ENCODE data around the gene PROX1. TPM values are rescaled to one million over a fixed set of nuclear protein-coding genes. Genes with fewer than 3 reads are reported as not detected.

PROX1 gene, protein sequence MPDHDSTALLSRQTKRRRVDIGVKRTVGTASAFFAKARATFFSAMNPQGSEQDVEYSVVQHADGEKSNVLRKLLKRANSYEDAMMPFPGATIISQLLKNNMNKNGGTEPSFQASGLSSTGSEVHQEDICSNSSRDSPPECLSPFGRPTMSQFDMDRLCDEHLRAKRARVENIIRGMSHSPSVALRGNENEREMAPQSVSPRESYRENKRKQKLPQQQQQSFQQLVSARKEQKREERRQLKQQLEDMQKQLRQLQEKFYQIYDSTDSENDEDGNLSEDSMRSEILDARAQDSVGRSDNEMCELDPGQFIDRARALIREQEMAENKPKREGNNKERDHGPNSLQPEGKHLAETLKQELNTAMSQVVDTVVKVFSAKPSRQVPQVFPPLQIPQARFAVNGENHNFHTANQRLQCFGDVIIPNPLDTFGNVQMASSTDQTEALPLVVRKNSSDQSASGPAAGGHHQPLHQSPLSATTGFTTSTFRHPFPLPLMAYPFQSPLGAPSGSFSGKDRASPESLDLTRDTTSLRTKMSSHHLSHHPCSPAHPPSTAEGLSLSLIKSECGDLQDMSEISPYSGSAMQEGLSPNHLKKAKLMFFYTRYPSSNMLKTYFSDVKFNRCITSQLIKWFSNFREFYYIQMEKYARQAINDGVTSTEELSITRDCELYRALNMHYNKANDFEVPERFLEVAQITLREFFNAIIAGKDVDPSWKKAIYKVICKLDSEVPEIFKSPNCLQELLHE
- total RNA-seq: under 0.01 and 0.17 TPM in 2 replicates
- 0.02 and 0.05 TPM in 2 replicates for polyA plus RNA-seq
- polyA plus RNA-seq (2012): 0.16 TPM in 1 of 2 replicates, not detected in the other
- polyA minus RNA-seq (ENCODE audit: low replicate concordance): 4.5 TPM in 1 of 2 replicates, not detected in the other

DNA sequence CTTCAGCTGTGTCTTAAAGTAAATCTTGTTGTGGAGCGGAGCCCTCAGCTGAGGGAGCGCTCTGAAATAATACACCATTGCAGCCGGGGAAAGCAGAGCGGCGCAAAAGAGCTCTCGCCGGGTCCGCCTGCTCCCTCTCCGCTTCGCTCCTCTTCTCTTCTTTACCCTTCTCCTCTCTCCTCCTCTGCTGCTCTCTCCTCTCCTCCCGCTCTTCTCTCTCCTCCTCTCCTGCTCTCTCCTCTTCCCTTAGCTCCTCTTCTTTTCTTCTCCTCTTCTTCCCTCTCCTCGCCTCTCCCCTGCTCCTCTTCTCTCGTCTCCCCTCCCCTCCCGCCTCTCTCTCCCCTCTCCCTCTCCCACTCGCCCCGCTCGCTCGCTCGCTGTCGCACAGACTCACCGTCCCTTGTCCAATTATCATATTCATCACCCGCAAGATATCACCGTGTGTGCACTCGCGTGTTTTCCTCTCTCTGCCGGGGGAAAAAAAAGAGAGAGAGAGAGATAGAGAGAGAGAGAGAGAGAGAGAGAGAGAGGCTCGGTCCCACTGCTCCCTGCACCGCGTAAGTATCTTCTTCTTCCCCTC is at the start of gene PROX1:
PROX1 (plus strand) TSS at position 47 of the 580 bp plus-strand sequence. CDS start 8,563 bp downstream, outside the sequence.
- Histone ChIP-seq H3K27me3 (ENCODE audit: control insufficient read depth, insufficient read depth, low read length) (peaks cover 38% of the 10 kb centered on the region), H3K4me3 (replicated peaks in 1 of 4; ENCODE audit: control extremely low read depth in 1 of 4, insufficient read depth in 1 of 4, low read depth in 3 of 4, low read length in 4 of 4) (peak within 1 kb of the TSS; percentile 27 to 73 (median 58)), H3K9ac (ENCODE audit: insufficient read depth, low read length) (no peak within 1 kb of the TSS), H3K79me2 (ENCODE audit: control insufficient read depth, insufficient read depth, low read length) (no peaks in the 10 kb centered on the region), H3K4me2 (ENCODE audit: extremely low read depth, insufficient read depth, low read length) (peak within 1 kb of the TSS; percentile 69), H3K36me3 (ENCODE audit: control insufficient read depth, insufficient read depth, low read length) (no peaks in the 10 kb centered on the region), H3K9me3 (ENCODE audit: control insufficient read depth, insufficient read depth, low read depth, low read length) (no peaks in the 10 kb centered on the region), H4K20me1 (ENCODE audit: control insufficient read depth, extremely low read depth, insufficient read depth, low read length) (no peaks in the 10 kb centered on the region), H3K4me1 (ENCODE audit: control insufficient read depth, extremely low read depth, insufficient read depth, low read length) (no peaks in the 10 kb centered on the region), H2AFZ (ENCODE audit: low read length) (peak within 1 kb of the TSS; percentile 86), H3K27ac (ENCODE audit: insufficient read depth, low read length) (no peak within 1 kb of the TSS)
- DNase-seq (ENCODE audit: low read depth in 2 of 2): peak; percentile 92 to 93
- TF ChIP-seq, protein P1, sequence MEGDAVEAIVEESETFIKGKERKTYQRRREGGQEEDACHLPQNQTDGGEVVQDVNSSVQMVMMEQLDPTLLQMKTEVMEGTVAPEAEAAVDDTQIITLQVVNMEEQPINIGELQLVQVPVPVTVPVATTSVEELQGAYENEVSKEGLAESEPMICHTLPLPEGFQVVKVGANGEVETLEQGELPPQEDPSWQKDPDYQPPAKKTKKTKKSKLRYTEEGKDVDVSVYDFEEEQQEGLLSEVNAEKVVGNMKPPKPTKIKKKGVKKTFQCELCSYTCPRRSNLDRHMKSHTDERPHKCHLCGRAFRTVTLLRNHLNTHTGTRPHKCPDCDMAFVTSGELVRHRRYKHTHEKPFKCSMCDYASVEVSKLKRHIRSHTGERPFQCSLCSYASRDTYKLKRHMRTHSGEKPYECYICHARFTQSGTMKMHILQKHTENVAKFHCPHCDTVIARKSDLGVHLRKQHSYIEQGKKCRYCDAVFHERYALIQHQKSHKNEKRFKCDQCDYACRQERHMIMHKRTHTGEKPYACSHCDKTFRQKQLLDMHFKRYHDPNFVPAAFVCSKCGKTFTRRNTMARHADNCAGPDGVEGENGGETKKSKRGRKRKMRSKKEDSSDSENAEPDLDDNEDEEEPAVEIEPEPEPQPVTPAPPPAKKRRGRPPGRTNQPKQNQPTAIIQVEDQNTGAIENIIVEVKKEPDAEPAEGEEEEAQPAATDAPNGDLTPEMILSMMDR (conservative IDR thresholded peaks at IDR 0.05 in 1 of 2, IDR thresholded peaks at IDR 0.05 in 1 of 2; ENCODE audit: low read depth in 1 of 2, low read length in 2 of 2): peak in 1 of 2 donors; percentile 13
- TF ChIP-seq EZH2 (IDR thresholded peaks at IDR 0.05; ENCODE audit: low read length, missing control alignments): no peak

DNA sequence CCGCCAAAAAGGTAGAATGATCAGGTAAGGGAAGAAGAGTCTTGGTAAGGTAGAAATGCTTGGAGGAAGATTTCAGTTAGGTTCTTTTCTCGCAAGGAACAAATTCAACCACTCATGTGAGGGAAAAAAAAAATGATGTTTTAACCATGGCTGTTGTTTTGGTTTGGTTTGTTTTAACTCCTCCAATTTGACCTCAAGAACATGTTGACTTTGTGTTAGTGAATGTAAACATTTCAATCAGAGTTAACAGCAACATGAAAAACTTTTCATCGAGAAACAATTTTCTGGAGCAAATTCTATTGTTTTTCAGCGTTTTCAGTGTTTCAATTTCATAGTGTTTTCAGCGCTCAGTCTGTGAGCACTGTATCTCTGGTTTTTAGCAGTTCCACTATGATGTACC is 49.0 kb upstream of the PROX1 start:
- Histone ChIP-seq H4K20me1 (ENCODE audit: control insufficient read depth, extremely low read depth, insufficient read depth, low read length) (no peaks in the 10 kb centered on the region), H3K4me1 (ENCODE audit: control insufficient read depth, extremely low read depth, insufficient read depth, low read length) (no peaks in the 10 kb centered on the region), H3K36me3 (ENCODE audit: control insufficient read depth, insufficient read depth, low read length) (no peaks in the 10 kb centered on the region), H3K9me3 (ENCODE audit: control insufficient read depth, insufficient read depth, low read depth, low read length) (no peaks in the 10 kb centered on the region), H3K27ac (ENCODE audit: insufficient read depth, low read length) (no peak overlapping the region), H3K27me3 (ENCODE audit: control insufficient read depth, insufficient read depth, low read length) (no peaks in the 10 kb centered on the region), H3K4me3 (replicated peaks in 1 of 4; ENCODE audit: control extremely low read depth in 1 of 4, insufficient read depth in 1 of 4, low read depth in 3 of 4, low read length in 4 of 4) (no peak overlapping the region), H3K4me2 (ENCODE audit: extremely low read depth, insufficient read depth, low read length) (no peak overlapping the region), H3K79me2 (ENCODE audit: control insufficient read depth, insufficient read depth, low read length) (no peaks in the 10 kb centered on the region), H3K9ac (ENCODE audit: insufficient read depth, low read length) (no peak overlapping the region), H2AFZ (ENCODE audit: low read length) (no peak overlapping the region)
- no peak for DNase-seq (ENCODE audit: low read depth in 2 of 2)
- TF ChIP-seq, protein P1 (conservative IDR thresholded peaks at IDR 0.05 in 1 of 2, IDR thresholded peaks at IDR 0.05 in 1 of 2; ENCODE audit: low read depth in 1 of 2, low read length in 2 of 2): no peak
- TF ChIP-seq EZH2 (IDR thresholded peaks at IDR 0.05; ENCODE audit: low read length, missing control alignments): no peak

DNA sequence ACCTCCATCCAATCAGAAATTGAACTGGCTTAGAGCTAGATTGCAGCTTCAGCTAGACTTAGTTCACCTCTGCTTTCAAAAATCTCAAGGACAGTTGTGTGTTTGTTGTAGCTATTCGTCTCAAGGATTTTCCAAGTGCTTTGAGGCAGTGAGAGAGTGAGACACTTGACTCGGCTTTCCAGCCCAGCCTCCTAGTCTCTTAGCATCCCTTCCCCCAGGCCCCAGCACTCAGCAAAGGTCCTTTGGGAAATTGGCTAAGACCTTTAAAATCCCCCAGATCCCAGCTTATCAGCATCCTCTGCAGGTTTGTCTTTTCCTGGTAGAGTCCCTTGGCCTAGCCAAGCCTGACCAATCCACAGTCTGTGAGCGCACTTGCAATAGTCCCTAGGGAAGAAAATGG is 47.9 kb upstream of the PROX1 start:
- Histone ChIP-seq H2AFZ (ENCODE audit: low read length) (no peak overlapping the region), H4K20me1 (ENCODE audit: control insufficient read depth, extremely low read depth, insufficient read depth, low read length) (no peaks in the 10 kb centered on the region), H3K27ac (ENCODE audit: insufficient read depth, low read length) (no peak overlapping the region), H3K27me3 (ENCODE audit: control insufficient read depth, insufficient read depth, low read length) (no peaks in the 10 kb centered on the region), H3K9me3 (ENCODE audit: control insufficient read depth, insufficient read depth, low read depth, low read length) (no peaks in the 10 kb centered on the region), H3K4me1 (ENCODE audit: control insufficient read depth, extremely low read depth, insufficient read depth, low read length) (no peaks in the 10 kb centered on the region), H3K36me3 (ENCODE audit: control insufficient read depth, insufficient read depth, low read length) (no peaks in the 10 kb centered on the region), H3K4me2 (ENCODE audit: extremely low read depth, insufficient read depth, low read length) (no peak overlapping the region), H3K9ac (ENCODE audit: insufficient read depth, low read length) (no peak overlapping the region), H3K79me2 (ENCODE audit: control insufficient read depth, insufficient read depth, low read length) (no peaks in the 10 kb centered on the region), H3K4me3 (replicated peaks in 1 of 4; ENCODE audit: control extremely low read depth in 1 of 4, insufficient read depth in 1 of 4, low read depth in 3 of 4, low read length in 4 of 4) (no peak overlapping the region)
- TF ChIP-seq EZH2 (IDR thresholded peaks at IDR 0.05; ENCODE audit: low read length, missing control alignments): no peak
- TF ChIP-seq, protein P1 (conservative IDR thresholded peaks at IDR 0.05 in 1 of 2, IDR thresholded peaks at IDR 0.05 in 1 of 2; ENCODE audit: low read depth in 1 of 2, low read length in 2 of 2): no peak
- DNase-seq (ENCODE audit: low read depth in 2 of 2): no peak
